MM.1S (cell line): Measurements from ENCODE around the gene TMEM170A.

Experiments
- DNase-seq: peaks from one replicate; pipeline ENCODE4 v3.0.0-alpha.2; 2015
- H2AFZ ChIP-seq: fragments of 300-600 bp; sonication (generic); 2 replicates; pipeline ENCODE4 v1.6.0; 2016; ENCODE audit warnings: antibody characterized with exemption, low read length
- H3F3A ChIP-seq: fragments of 300-600 bp; sonication (generic); 2 replicates; pipeline ENCODE4 v1.6.1; 2016; ENCODE audit warnings: mild to moderate bottlenecking, antibody characterized with exemption, low read length, moderate library complexity, mixed read lengths; ENCODE audit not compliant: insufficient read depth
- H3K27ac ChIP-seq: fragments of 300-600 bp; sonication (generic); 2 replicates; pipeline ENCODE4 v1.5.1; 2016; ENCODE audit warnings: mild to moderate bottlenecking, low read length
- H3K27me3 ChIP-seq: fragments of 300-600 bp; sonication (generic); replicated peaks from 2 replicates; pipeline ENCODE4 v1.6.0; 2016; ENCODE audit warnings: low read length; ENCODE audit not compliant: insufficient read depth
- H3K36me3 ChIP-seq: fragments of 300-600 bp; sonication (generic); replicated peaks from 2 replicates; pipeline ENCODE4 v1.6.1; 2016; ENCODE audit warnings: mild to moderate bottlenecking, low read length, mixed read lengths; ENCODE audit not compliant: insufficient read depth
- H3K4me1 ChIP-seq: fragments of 300-600 bp; sonication (generic); 2 replicates; pipeline ENCODE4 v1.6.1; 2016; ENCODE audit warnings: low read length, mixed read lengths
- H3K4me2 ChIP-seq: fragments of 300-600 bp; sonication (generic); 2 replicates; pipeline ENCODE4 v1.6.0; 2016; ENCODE audit warnings: low read depth, low read length
- H3K4me3 ChIP-seq: fragments of 300-600 bp; sonication (generic); 2 replicates; pipeline ENCODE4 v1.5.1; 2016; ENCODE audit warnings: low read length, mixed read lengths
- H3K79me2 ChIP-seq: fragments of 300-600 bp; sonication (generic); 2 replicates; pipeline ENCODE4 v1.6.1; 2016; ENCODE audit warnings: mixed run types, low read length, mixed read lengths
- H3K9ac ChIP-seq: fragments of 300-600 bp; sonication (generic); 2 replicates; pipeline ENCODE4 v1.6.1; 2016; ENCODE audit warnings: low read length, mixed read lengths
- H3K9me2 ChIP-seq: fragments of 300-600 bp; sonication (generic); replicated peaks from 2 replicates; pipeline ENCODE4 v1.6.1; 2016; ENCODE audit warnings: mild to moderate bottlenecking, low read length, mixed read lengths; ENCODE audit not compliant: insufficient read depth
- H3K9me3 ChIP-seq: fragments of 300-600 bp; sonication (generic); replicated peaks from 2 replicates; pipeline ENCODE4 v1.6.1; 2016; ENCODE audit warnings: mild to moderate bottlenecking, low read length, mixed read lengths; ENCODE audit not compliant: insufficient read depth
- H4K20me1 ChIP-seq: fragments of 300-600 bp; sonication (generic); 2 replicates; pipeline ENCODE4 v1.6.1; 2016; ENCODE audit warnings: mild to moderate bottlenecking, low read length, moderate library complexity, mixed read lengths; ENCODE audit not compliant: insufficient read depth
- EZH2 ChIP-seq: fragments of 300-600 bp; sonication (generic); optimal IDR thresholded peaks from 2 replicates; pipeline ENCODE3; 2017; ENCODE audit warnings: low read depth, mild to moderate bottlenecking, antibody characterized with exemption, low read length, mixed read lengths
- EZH2phosphoT487 ChIP-seq: fragments of 300-600 bp; sonication (generic); IDR thresholded peaks from 2 replicates; pipeline ENCODE4 v1.6.1; 2018; ENCODE audit warnings: antibody characterized with exemption, low read length
- TF ChIP-seq, protein P1 (sequence below): fragments of 300-600 bp; sonication (generic); IDR thresholded peaks from 2 replicates; pipeline ENCODE4 v1.5.1; 2016; ENCODE audit warnings: antibody characterized with exemption, low read length, mixed read lengths

TMEM170A gene

DNA sequence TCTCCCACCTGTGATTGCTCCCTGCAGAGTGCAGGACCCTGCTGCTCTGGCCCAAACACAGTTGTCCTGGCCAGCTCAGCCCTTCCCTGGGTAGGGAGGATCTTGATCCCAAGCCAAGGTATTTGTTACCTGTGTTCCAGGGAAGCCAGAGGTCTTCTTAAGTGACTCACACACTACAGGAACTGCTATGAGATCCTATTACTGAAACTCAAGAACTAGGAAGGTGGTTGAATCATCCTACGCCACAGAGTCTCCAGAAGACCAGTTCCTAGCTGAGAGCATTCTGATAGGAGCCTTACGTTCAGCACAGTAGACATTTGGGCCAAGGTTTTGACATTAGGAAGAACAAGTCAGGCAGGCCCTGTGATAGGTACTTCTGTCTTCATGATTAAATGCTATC is 18.7 kb upstream of the TMEM170A start:
- Histone ChIP-seq H4K20me1 (no peaks in the 10 kb centered on the region), H3F3A (no peaks in the 10 kb centered on the region), H3K9me2 (no peaks in the 10 kb centered on the region), H3K4me2 (no peak overlapping the region), H3K4me3 (no peak overlapping the region), H3K9me3 (no peaks in the 10 kb centered on the region), H3K27ac (no peak overlapping the region), H3K27me3 (no peaks in the 10 kb centered on the region), H2AFZ (no peak overlapping the region), H3K79me2 (no peaks in the 10 kb centered on the region), H3K4me1 (0 out of 2 replicates have a peak, but pooled peaks cover 14% of the 10 kb centered on the region), H3K36me3 (no peaks in the 10 kb centered on the region), H3K9ac (no peak overlapping the region)
- DNase-seq, result no peak
- TF ChIP-seq, protein P1, sequence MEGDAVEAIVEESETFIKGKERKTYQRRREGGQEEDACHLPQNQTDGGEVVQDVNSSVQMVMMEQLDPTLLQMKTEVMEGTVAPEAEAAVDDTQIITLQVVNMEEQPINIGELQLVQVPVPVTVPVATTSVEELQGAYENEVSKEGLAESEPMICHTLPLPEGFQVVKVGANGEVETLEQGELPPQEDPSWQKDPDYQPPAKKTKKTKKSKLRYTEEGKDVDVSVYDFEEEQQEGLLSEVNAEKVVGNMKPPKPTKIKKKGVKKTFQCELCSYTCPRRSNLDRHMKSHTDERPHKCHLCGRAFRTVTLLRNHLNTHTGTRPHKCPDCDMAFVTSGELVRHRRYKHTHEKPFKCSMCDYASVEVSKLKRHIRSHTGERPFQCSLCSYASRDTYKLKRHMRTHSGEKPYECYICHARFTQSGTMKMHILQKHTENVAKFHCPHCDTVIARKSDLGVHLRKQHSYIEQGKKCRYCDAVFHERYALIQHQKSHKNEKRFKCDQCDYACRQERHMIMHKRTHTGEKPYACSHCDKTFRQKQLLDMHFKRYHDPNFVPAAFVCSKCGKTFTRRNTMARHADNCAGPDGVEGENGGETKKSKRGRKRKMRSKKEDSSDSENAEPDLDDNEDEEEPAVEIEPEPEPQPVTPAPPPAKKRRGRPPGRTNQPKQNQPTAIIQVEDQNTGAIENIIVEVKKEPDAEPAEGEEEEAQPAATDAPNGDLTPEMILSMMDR, result no peak
- TF ChIP-seq EZH2phosphoT487 (no peak), EZH2 (no peak)

DNA sequence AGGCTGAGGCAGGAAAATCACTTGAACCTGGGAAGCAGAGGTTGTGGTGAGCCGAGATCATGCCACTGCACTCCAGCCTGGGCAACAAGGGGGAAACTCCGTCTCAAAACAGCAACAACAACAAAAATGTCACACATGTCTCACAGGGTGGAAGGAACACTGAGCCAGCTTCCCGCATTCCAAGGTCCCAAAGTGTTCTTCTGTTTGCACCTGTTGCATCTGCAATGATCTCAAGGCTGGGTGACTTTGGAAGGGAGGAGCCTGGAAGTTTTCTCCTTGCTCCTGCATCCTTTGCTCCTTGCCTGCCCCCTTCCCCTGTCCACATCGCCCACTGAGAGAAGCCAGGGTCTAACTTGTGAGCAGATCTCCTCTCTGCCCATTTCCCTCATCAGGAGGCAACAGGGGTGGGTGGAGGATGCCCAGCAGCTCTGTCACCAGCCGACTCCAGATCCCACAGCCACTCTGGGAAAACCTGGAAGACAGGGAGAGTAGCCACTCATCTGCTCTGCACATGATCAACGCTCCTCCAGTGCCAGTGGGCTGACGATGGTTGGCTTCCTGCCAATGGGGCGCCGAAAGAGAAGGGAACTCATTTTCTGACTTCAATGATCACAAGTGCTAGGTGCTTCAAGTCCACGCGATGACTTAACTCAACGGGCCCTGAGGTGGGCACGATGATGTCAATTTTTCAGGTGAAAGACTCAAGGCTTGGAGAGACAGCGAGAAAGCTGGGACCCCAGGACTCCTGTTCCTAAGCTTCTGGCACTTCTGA is 18.1 kb upstream of the TMEM170A start:
- no peak for DNase-seq
- H3K27ac ChIP-seq, result no peak overlapping the region
- H2AFZ ChIP-seq, result no peak overlapping the region
- no peaks in the 10 kb centered on the region for H3K27me3 ChIP-seq
- no peak for TF ChIP-seq EZH2
- TF ChIP-seq EZH2phosphoT487, result no peak
- TF ChIP-seq, protein P1, result no peak
- no peaks in the 10 kb centered on the region for H4K20me1 ChIP-seq
- no peaks in the 10 kb centered on the region for H3K79me2 ChIP-seq
- no peak overlapping the region for H3K4me2 ChIP-seq
- H3K9me2 ChIP-seq, result no peaks in the 10 kb centered on the region
- H3K4me3 ChIP-seq, result no peak overlapping the region
- H3K9me3 ChIP-seq, result no peaks in the 10 kb centered on the region
- no peaks in the 10 kb centered on the region for H3F3A ChIP-seq
- no peak overlapping the region for H3K9ac ChIP-seq
- 0 out of 2 replicates have a peak, but pooled peaks cover 14% of the 10 kb centered on the region for H3K4me1 ChIP-seq
- H3K36me3 ChIP-seq, result no peaks in the 10 kb centered on the region

DNA sequence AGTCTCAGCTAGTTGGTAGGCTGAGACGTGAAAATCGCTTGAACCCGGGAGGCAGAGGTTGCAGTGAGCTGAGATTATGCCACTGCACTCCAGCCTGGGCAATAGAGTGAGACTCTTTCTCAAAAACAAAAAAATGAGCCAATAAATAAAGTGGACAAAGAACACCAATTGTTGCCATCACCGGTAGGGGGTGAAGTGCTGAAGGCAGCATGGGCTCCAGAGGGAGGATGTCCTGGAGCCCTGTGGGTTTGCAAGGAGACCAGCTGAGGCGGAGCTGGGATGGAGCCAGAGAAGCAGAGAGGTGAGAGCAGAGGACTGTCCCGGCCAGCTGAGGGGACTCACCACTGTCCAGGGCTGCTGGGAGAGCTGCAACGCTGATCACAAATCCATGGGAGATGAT is 17.0 kb upstream of the TMEM170A start:
- Histone ChIP-seq H3K4me2 (no peak overlapping the region), H3K27me3 (no peaks in the 10 kb centered on the region), H3K4me3 (no peak overlapping the region), H3K36me3 (no peaks in the 10 kb centered on the region), H3K9ac (no peak overlapping the region), H3F3A (no peaks in the 10 kb centered on the region), H3K27ac (no peak overlapping the region), H3K79me2 (no peaks in the 10 kb centered on the region), H4K20me1 (no peaks in the 10 kb centered on the region), H2AFZ (no peak overlapping the region), H3K4me1 (0 out of 2 replicates have a peak, but pooled peaks cover 13% of the 10 kb centered on the region), H3K9me2 (no peaks in the 10 kb centered on the region), H3K9me3 (no peaks in the 10 kb centered on the region)
- TF ChIP-seq, protein P1, result no peak
- TF ChIP-seq EZH2phosphoT487 (no peak), EZH2 (no peak)
- no peak for DNase-seq
